BJ (cell line): ENCODE data around the gene MTURN. TPM values are rescaled to one million over a fixed set of nuclear protein-coding genes. Genes with fewer than 3 reads are reported as not detected.

Source experiments
- CTCF ChIA-PET: fragments of 350-600 bp; formaldehyde crosslinking; extraction: SDS; loops from one replicate; lab custom pipeline; 2021; ENCODE audit warnings: antibody characterized with exemption, inconsistent platforms; lab: Yijun Ruan, JAX
- POLR2A ChIA-PET: fragments of 300-600 bp; sonication (Branson Sonifier 250); formaldehyde crosslinking; extraction: SDS; loops from one replicate; lab custom pipeline; 2021; ENCODE audit warnings: antibody characterized with exemption; lab: Charles Lee
- DNase-seq: peaks from one replicate; pipeline ENCODE4 v3.0.0-alpha.2; 2011; ENCODE audit warnings: low read depth
- H3K27me3 ChIP-seq: 2 replicates; pipeline ENCODE4 v1.6.0; 2011; ENCODE audit warnings: low read length; ENCODE audit not compliant: control insufficient read depth, insufficient read depth
- H3K36me3 ChIP-seq: 2 replicates; pipeline ENCODE4 v1.5.1; 2011; ENCODE audit warnings: low read length; ENCODE audit not compliant: control insufficient read depth, insufficient read depth
- H3K4me3 ChIP-seq: 2 replicates; pipeline ENCODE4 v1.5.1; 2011; ENCODE audit warnings: low read depth, mild to moderate bottlenecking, control low read depth, low read length
- polyA plus RNA-seq: library from polyadenylated mRNA; depleted of rRNA; stranded (reverse); fragments of >200 nt; gene quantifications from 2 replicates; pipeline ENCODE4 v1.2.3, GENCODE V29; 2011
- TF ChIP-seq, protein P1 (sequence below): IDR thresholded peaks from 2 replicates; pipeline ENCODE4 v1.5.1; 2011; ENCODE audit warnings: low read depth, mild to moderate bottlenecking, control low read depth, inconsistent platforms, low read length, moderate library complexity; ENCODE audit not compliant: insufficient read depth

MTURN gene
- polyA plus RNA-seq, 1 experiment: 7.0 TPM

DNA sequence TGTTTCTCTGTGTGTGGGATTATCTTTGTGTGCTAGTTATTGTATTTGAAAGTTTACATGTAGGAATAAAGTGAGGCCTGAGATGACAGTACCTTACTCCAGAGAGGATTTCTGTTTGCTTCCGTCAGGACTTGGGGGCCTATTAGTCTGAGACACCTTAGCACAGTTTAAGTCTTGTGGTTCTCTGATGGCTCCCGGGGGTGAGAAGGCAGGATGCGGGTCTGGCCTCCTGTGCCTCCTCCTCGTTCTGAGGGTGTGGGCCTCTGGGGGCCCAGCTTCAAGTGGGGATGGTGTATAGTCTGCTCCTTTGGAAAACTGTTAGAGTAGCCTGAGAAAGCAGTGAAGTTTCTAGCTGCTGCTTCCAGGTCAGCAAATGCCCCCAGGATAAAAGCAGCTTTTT is 12.4 kb downstream of the MTURN start:
- Histone ChIP-seq H3K4me3 (no peak overlapping the region), H3K27me3 (no peaks in the 10 kb centered on the region), H3K36me3 (peaks cover 1% of the 10 kb centered on the region; the same call in 1 of the 2 replicates)
- TF ChIP-seq, protein P1, sequence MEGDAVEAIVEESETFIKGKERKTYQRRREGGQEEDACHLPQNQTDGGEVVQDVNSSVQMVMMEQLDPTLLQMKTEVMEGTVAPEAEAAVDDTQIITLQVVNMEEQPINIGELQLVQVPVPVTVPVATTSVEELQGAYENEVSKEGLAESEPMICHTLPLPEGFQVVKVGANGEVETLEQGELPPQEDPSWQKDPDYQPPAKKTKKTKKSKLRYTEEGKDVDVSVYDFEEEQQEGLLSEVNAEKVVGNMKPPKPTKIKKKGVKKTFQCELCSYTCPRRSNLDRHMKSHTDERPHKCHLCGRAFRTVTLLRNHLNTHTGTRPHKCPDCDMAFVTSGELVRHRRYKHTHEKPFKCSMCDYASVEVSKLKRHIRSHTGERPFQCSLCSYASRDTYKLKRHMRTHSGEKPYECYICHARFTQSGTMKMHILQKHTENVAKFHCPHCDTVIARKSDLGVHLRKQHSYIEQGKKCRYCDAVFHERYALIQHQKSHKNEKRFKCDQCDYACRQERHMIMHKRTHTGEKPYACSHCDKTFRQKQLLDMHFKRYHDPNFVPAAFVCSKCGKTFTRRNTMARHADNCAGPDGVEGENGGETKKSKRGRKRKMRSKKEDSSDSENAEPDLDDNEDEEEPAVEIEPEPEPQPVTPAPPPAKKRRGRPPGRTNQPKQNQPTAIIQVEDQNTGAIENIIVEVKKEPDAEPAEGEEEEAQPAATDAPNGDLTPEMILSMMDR: no peak
- CTCF ChIA-PET: interaction anchor here (1.3 kb wide), 1 partner anchor 17 kb away, joined by 3 read pairs; no protein-coding TSS in a partner anchor
- POLR2A ChIA-PET: no interaction called here
- DNase-seq: no peak

DNA sequence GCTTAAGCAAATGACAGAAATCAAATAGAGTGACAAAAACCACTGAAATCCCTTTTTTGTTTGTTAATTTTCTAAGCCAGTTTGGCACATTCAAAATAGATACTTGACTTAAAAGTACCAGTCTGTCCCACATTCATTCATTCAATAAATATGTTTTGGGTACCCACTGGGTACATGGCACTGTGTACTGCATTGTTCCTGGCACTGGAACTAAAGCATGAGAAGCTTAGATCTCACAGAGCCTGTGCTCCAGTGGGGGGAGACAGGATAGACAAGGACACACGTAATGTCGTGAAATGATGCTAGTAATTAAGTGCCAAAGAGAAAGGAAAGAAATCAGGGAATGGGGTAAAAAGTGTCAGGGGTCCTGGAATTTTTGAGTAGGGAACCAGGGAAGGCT is 13.0 kb downstream of the MTURN start:
- no peak overlapping the region for H3K4me3 ChIP-seq
- CTCF ChIA-PET: interaction anchor here (0.9 to 1.4 kb wide), 4 partner anchors 9 to 17 kb away, joined by 3 read pairs; no protein-coding TSS in a partner anchor
- TF ChIP-seq, protein P1: no peak
- no peak for DNase-seq
- H3K27me3 ChIP-seq: no peaks in the 10 kb centered on the region
- peaks cover 1% of the 10 kb centered on the region; the same call in 1 of the 2 replicates for H3K36me3 ChIP-seq
- POLR2A ChIA-PET: no interaction called here

DNA sequence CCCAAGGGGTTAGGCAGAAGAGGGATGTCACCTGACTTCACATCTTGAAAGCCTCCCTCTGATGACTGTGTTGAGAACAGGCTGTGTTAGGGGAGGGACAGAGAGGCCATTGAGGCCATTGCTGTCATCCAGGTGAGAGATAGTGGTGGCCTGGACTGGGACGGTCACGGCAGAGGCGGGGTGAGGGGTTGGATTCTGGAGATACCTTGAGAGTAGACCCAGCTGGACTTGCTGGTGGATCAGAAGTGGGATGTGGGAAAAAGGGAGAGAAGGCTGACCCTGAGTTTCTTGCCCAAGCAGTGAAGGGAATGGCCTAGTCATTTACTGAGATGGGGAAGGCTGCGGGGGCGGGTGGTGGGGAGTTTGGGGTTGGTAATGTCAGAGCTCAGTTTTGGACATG is 13.6 kb downstream of the MTURN start:
- no peak for DNase-seq
- Histone ChIP-seq H3K36me3 (peaks cover 1% of the 10 kb centered on the region; the same call in 1 of the 2 replicates), H3K4me3 (no peak overlapping the region), H3K27me3 (no peaks in the 10 kb centered on the region)
- TF ChIP-seq, protein P1: no peak
- ChIA-PET POLR2A (no interaction called here), CTCF (interaction anchor here (0.9 to 1.4 kb wide), 3 partner anchors 9 to 13 kb away, joined by 3 read pairs; no protein-coding TSS in a partner anchor)

DNA sequence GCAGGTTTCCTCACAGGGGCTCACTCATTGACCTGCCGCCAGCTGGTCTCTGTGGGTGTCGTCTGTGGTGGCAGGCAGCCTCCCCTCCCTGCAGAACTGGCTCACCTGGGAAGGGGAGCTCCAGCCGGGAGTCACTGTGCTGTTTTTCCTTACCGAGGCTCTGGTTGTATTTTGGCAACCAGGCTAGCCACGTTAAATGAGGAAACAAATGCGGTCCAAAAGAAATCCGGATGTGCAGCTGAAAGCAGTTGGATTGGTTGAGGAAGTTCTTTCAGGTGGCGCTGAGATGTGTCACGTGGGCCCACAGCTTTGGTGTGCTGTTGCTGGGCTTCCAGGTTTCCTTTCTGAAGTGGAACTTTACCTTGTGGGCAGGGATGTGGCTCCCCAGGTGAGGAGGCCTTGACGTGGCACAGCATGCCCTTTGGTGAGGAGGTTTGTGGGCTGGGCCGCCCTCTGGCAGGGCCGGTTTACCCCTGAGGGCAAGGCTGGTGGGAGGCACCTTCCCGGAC is 14.2 kb downstream of the MTURN start:
- TF ChIP-seq, protein P1: no peak
- no peak overlapping the region for H3K4me3 ChIP-seq
- ChIA-PET CTCF (interaction anchor here (1.4 kb wide), 2 partner anchors 11 to 13 kb away, joined by 3 read pairs; no protein-coding TSS in a partner anchor), POLR2A (no interaction called here)
- no peak for DNase-seq
- peaks cover 1% of the 10 kb centered on the region; the same call in 1 of the 2 replicates for H3K36me3 ChIP-seq
- H3K27me3 ChIP-seq: no peaks in the 10 kb centered on the region

DNA sequence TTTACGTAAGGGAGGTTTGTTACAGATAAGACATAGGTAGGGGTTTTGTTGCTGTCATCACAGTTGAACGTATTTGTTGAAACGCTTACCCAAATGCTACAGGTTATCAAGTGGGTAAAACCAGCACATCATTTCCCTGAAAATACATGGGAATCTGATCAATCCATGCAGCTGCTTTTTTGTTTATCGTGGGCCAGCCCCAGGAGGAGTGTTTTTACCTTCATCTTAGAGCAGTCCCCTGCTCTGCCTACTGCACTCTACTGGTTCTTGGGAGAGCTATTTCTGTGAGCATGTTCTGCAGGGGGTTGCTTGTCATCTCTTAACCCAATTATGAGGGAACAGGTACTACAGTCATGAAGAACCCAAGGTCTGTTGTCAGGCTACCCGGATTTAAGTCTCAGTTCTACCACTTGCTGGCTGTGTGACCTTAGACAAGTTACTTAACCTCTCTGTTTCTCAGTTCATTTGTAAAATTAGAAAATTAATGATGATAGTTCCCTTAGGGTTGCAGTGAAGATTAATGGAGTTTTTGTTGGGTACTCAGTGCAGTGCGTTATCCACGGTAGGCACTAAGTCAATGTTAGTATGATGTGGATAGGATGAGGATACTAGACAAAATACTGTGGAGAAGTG is 15.0 kb downstream of the MTURN start:
- CTCF ChIA-PET: no interaction called here
- POLR2A ChIA-PET: no interaction called here
- no peak for DNase-seq
- TF ChIP-seq, protein P1: no peak
- no peaks in the 10 kb centered on the region for H3K27me3 ChIP-seq
- H3K4me3 ChIP-seq: no peak overlapping the region
- peaks cover 1% of the 10 kb centered on the region; the same call in 1 of the 2 replicates for H3K36me3 ChIP-seq
